Cardiac fibroblast (primary cell): ENCODE measurements around the gene ERAL1.

Experiments
- DNase-seq, 2 donors: peaks; one replicate each; pipeline versions ENCODE4 v3.0.0 to v3.0.0-alpha.2; 2010; ENCODE audit warnings: low read depth in 2 of 2
- H3K4me3 ChIP-seq, 2 donors: replicated peaks in 1 of 2; 1 replicate in 1 of 2; 2 replicates in 1 of 2; pipeline ENCODE4 v1.5.1; 2011; ENCODE audit warnings: low read depth in 2 of 2, low read length in 2 of 2, mild to moderate bottlenecking in 2 of 2, moderate library complexity in 1 of 2
- TF ChIP-seq, protein P1 (sequence below): IDR thresholded peaks from one replicate; pipeline ENCODE4 v1.5.1; 2011; ENCODE audit warnings: low read depth, mild to moderate bottlenecking, low read length, inconsistent platforms

Gene ERAL1

GRCh38 chr17:28854457-28855335, at the start of gene ERAL1:
Gene ERAL1 (plus strand): TSS chr17:28855016. CDS start chr17:28855035, 19 bp downstream.
- TF ChIP-seq, protein P1, sequence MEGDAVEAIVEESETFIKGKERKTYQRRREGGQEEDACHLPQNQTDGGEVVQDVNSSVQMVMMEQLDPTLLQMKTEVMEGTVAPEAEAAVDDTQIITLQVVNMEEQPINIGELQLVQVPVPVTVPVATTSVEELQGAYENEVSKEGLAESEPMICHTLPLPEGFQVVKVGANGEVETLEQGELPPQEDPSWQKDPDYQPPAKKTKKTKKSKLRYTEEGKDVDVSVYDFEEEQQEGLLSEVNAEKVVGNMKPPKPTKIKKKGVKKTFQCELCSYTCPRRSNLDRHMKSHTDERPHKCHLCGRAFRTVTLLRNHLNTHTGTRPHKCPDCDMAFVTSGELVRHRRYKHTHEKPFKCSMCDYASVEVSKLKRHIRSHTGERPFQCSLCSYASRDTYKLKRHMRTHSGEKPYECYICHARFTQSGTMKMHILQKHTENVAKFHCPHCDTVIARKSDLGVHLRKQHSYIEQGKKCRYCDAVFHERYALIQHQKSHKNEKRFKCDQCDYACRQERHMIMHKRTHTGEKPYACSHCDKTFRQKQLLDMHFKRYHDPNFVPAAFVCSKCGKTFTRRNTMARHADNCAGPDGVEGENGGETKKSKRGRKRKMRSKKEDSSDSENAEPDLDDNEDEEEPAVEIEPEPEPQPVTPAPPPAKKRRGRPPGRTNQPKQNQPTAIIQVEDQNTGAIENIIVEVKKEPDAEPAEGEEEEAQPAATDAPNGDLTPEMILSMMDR: no peak
- H3K4me3 ChIP-seq: peak within 1 kb of the TSS; percentile 73 to 82
- DNase-seq: peak; percentile 87 to 90

DNA sequence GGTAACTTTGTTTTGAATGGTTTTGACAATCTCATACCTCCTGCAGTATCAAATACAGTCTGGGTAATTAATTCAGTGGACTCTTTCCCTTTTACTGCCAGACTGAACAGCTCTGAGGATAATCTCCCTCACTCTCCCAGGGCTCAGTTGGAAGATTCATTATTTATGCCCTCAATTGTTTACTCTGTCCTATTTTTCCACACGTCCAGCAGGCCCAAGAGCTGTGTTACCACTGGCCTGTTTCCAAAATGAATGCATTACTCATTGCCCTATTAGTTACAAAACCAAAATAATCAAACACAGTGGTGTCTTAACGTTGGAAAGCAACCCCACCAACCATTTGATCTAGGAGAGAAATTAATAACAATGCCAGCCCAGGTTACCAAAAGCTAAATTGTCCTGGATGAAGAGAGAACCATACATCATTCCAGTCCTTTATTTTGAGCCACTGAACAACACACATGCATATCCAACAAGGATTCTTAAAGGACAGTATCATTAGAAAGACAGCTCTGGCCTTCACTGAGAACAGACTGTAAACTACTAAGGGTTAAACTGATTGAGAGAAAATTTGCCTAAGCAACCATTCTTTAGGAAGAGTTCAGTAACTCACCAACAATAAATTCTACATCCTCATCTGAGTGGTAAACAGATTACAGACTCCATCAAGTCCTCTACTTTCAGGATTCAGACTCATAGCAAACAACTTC, 46.7 kb upstream of the ERAL1 start:
- peak overlapping the region in 1 of 2 donors; percentile 26 for H3K4me3 ChIP-seq
- peak; percentile 90 to 91 for DNase-seq
- TF ChIP-seq, protein P1: no peak

DNA sequence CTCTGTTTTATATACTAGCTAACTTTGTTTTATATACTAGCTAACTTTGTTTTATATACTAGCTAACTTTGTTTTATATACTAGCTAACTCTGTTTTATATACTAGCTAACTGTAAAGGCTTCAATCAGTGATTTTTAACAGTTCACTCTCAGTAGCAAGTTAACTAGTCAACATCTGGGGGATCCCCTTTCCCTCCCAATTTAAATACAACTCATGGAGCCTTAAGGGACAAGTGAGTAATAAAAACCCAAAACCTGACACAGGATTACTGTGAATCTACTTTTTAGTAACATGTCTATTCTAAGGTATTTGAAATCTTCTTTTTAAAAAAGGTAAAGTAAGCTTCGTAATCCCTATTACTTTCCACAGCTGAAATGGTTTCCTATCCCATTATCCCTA, 44.4 kb upstream of the ERAL1 start:
- DNase-seq: peak in 1 of 2 donors; percentile 27
- H3K4me3 ChIP-seq: no peak overlapping the region
- TF ChIP-seq, protein P1: no peak

DNA sequence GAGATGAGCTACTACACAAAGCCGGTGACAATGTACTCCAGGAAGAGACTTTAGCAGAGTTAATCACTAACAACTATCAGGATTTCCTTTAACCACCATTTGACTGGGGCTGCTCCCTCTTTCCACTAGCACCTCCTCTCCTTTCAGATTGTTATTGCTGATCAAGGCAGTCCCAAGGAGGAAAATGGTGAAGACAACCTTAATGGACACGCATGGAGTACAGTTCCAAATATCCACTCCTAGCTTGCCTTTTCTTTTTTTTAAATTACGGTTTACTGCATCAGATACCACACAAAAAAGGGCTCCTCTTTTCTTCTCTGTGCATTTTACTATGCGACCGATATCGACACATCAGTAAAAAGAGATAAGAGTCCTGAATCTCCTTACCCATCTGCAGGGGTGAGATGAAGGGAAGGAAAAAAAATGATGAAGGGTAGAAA, 43.1 kb upstream of the ERAL1 start:
- peak overlapping the region; percentile 73 to 97 for H3K4me3 ChIP-seq
- TF ChIP-seq, protein P1: no peak
- peak; percentile 30 to 34 for DNase-seq

GRCh38 chr17:28812091-28812747, 42.6 kb upstream of the ERAL1 start:
- peak; percentile 96 to 98 for DNase-seq
- TF ChIP-seq, protein P1: no peak
- peak overlapping the region; percentile 73 to 97 for H3K4me3 ChIP-seq

GRCh38 chr17:28812748-28813377, 42.0 kb upstream of the ERAL1 start:
- peak; percentile 66 to 80 for DNase-seq
- TF ChIP-seq, protein P1: no peak

More at GRCh38 chr17:28812748-28813377, 42.0 kb upstream of the ERAL1 start:
- H3K4me3 ChIP-seq: peak overlapping the region; percentile 73 to 97
